Chondrocyte (in vitro differentiated cells): ENCODE results near the gene SPOPL. TPM values are rescaled to one million over a fixed set of nuclear protein-coding genes. Genes with fewer than 3 reads are reported as not detected.
"Not testable (repeated sequence)": the region's sequence is repeated elsewhere in the genome, so short reads cannot be mapped to it uniquely, and the experiment has no call there.

ENCODE experiments used
- DNase-seq: peaks from one replicate; pipeline ENCODE4 v3.0.0; 2021; ENCODE audit warnings: mixed read lengths, low spot score
- H3K27ac Mint-ChIP-seq: one replicate; pipeline ENCODE4 v1.8.0; 2021; ENCODE audit warnings: mild to moderate bottlenecking, moderate library complexity, mixed read lengths; ENCODE audit not compliant: unreplicated experiment
- H3K27me3 Mint-ChIP-seq: 2 replicates; pipeline ENCODE4 v1.8.0; 2021; ENCODE audit warnings: low read depth, mixed read lengths
- H3K36me3 Mint-ChIP-seq: 2 replicates; pipeline ENCODE4 v1.8.0; 2021; ENCODE audit warnings: low read depth, mixed read lengths
- H3K4me1 Mint-ChIP-seq: 2 replicates; pipeline ENCODE4 v1.8.0; 2021; ENCODE audit warnings: low read depth, mild to moderate bottlenecking, mixed read lengths
- H3K4me3 Mint-ChIP-seq: one replicate; pipeline ENCODE4 v1.8.0; 2021; ENCODE audit warnings: mild to moderate bottlenecking, moderate library complexity, mixed read lengths; ENCODE audit not compliant: unreplicated experiment
- H3K9me3 Mint-ChIP-seq: 2 replicates; pipeline ENCODE4 v1.8.0; 2021; ENCODE audit warnings: low read depth, mixed read lengths
- CTCF ChIP-seq: fragments of 200-600 bp; sonication (generic); IDR thresholded peaks from 2 replicates; pipeline ENCODE4 v1.5.0; 2021; ENCODE audit warnings: antibody characterized with exemption, mild to moderate bottlenecking, moderate library complexity
- total RNA-seq: library from RNA; stranded (reverse); gene quantifications from 3 replicates; pipeline ENCODE4 v1.2.1, GENCODE V29; 2021

The SPOPL gene
- total RNA-seq, 1 donor from 2014 or later: 16.2 TPM

GRCh38 chr2:138531913-138532312, 30.3 kb downstream of the SPOPL start:
- Mint-ChIP-seq H3K4me1 (peaks cover 3% of the 10 kb centered on the region), H3K36me3 (peaks cover 2% of the 10 kb centered on the region), H3K27me3 (no peaks in the 10 kb centered on the region), H3K27ac (no peak overlapping the region), H3K4me3 (no peak overlapping the region), H3K9me3 (peaks cover 4% of the 10 kb centered on the region)
- DNase-seq: no peak
- TF ChIP-seq CTCF: no peak

GRCh38 chr2:138534791-138535190, 33.2 kb downstream of the SPOPL start:
- H3K27ac Mint-ChIP-seq: no peak overlapping the region
- TF ChIP-seq CTCF: no peak
- DNase-seq: no peak
- H3K36me3 Mint-ChIP-seq: peaks cover 12% of the 10 kb centered on the region
- no peaks in the 10 kb centered on the region for H3K27me3 Mint-ChIP-seq
- H3K4me1 Mint-ChIP-seq: peaks cover 3% of the 10 kb centered on the region
- H3K9me3 Mint-ChIP-seq: peaks cover 17% of the 10 kb centered on the region
- H3K4me3 Mint-ChIP-seq: no peak overlapping the region

- no peak for TF ChIP-seq CTCF
- Mint-ChIP-seq H3K36me3 (peaks cover 15% of the 10 kb centered on the region), H3K27ac (no peak overlapping the region), H3K9me3 (peaks cover 21% of the 10 kb centered on the region), H3K4me1 (peaks cover 3% of the 10 kb centered on the region), H3K27me3 (no peaks in the 10 kb centered on the region), H3K4me3 (no peak overlapping the region)
- no peak for DNase-seq
Observed at GRCh38 chr2:138536302-138536701, 34.7 kb downstream of the SPOPL start.

GRCh38 chr2:138536740-138537139, 35.2 kb downstream of the SPOPL start:
- TF ChIP-seq CTCF: no peak
- Mint-ChIP-seq H3K36me3 (peaks cover 17% of the 10 kb centered on the region), H3K27ac (no peak overlapping the region), H3K9me3 (peaks cover 25% of the 10 kb centered on the region), H3K27me3 (no peaks in the 10 kb centered on the region), H3K4me3 (no peak overlapping the region), H3K4me1 (peaks cover 3% of the 10 kb centered on the region)
- no peak for DNase-seq

- Mint-ChIP-seq H3K9me3 (peaks cover 29% of the 10 kb centered on the region), H3K36me3 (peaks cover 19% of the 10 kb centered on the region), H3K4me1 (no peaks in the 10 kb centered on the region), H3K27ac (no peak overlapping the region), H3K27me3 (no peaks in the 10 kb centered on the region), H3K4me3 (no peak overlapping the region)
- DNase-seq: no peak
- no peak for TF ChIP-seq CTCF
Observed at GRCh38 chr2:138537170-138537915, 35.8 kb downstream of the SPOPL start.

- not testable (repeated sequence) for H3K27ac Mint-ChIP-seq, H3K4me3 Mint-ChIP-seq, H3K27me3 Mint-ChIP-seq, DNase-seq, H3K36me3 Mint-ChIP-seq, H3K4me1 Mint-ChIP-seq
- H3K9me3 Mint-ChIP-seq: peaks cover 19% of the 10 kb centered on the region
Observed at GRCh38 chr2:138544206-138544605, 42.6 kb downstream of the SPOPL start.
